GM12873 (cell line): Measurements from ENCODE around the gene OR6K6.

Experiments used
- CTCF ChIP-seq: IDR thresholded peaks from 2 replicates; pipeline ENCODE4 v1.5.1; 2012; ENCODE audit warnings: low read depth, mild to moderate bottlenecking, moderate library complexity, low read length, control low read depth; ENCODE audit not compliant: insufficient read depth; ENCODE audit errors: missing control alignments

Gene OR6K6

GRCh38 chr1:158752155-158752712, 2.3 kb upstream of the OR6K6 start:
- no peak for TF ChIP-seq CTCF

- TF ChIP-seq CTCF = no peak
These were observed 17.7 kb downstream of the OR6K6 start, which contains the start of gene OR6N1 for GRCh38 chr1:158771950-158772866. Gene OR6N1, minus strand, starts transcription at chr1:158772195. Its CDS starts 5,513 bp downstream, at chr1:158766682.

- TF ChIP-seq CTCF = no peak
These were observed 26.6 kb downstream of the OR6K6 start, which contains the start of gene OR6N2 for GRCh38 chr1:158781104-158781503. Gene OR6N2, minus strand, starts transcription at chr1:158781204. Its CDS starts 3,569 bp downstream, at chr1:158777635.

- peak; percentile 66 for TF ChIP-seq CTCF
These were observed 39.1 kb downstream of the OR6K6 start for GRCh38 chr1:158793604-158794003.

- no peak for TF ChIP-seq CTCF
These were observed 39.7 kb downstream of the OR6K6 start for GRCh38 chr1:158794247-158794646.

- peak; percentile 11 for TF ChIP-seq CTCF
These were observed 44.0 kb downstream of the OR6K6 start for GRCh38 chr1:158798531-158798930.

GRCh38 chr1:158799689-158800088, 45.2 kb downstream of the OR6K6 start:
- no peak for TF ChIP-seq CTCF
